TTC549 (cell line): ENCODE measurements around the gene PTH2R.
"Not testable (repeated sequence)": the region's sequence is repeated elsewhere in the genome, so short reads cannot be mapped to it uniquely, and the experiment has no call there.

Source experiments
- FAIRE-seq: peaks from 2 replicates; lab custom pipeline; 2012; peaks lifted over from hg19 to GRCh38; lab: Jason Lieb, UNC

PTH2R gene

GRCh38 chr2:208392300-208392699 is 14.3 kb upstream of the PTH2R start:
- FAIRE-seq, result no peak

DNA sequence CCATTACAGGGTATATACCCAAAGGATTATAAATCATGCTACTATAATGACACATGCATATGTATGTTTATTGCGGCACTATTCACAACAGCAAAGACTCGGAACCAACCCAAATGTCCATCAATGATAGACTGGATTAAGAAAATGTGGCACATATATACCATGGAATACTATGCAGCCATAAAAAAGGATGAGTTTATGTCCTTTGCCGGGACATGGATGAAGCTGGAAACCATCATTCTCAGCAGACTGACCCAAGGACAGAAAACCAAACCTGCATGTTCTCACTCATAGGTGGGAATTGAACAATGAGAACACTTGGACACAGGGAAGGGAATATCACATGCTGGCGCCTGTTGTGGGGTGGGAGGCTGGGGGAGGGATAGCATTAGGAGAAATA is 9.8 kb upstream of the PTH2R start:
- FAIRE-seq, result not testable (repeated sequence)

DNA sequence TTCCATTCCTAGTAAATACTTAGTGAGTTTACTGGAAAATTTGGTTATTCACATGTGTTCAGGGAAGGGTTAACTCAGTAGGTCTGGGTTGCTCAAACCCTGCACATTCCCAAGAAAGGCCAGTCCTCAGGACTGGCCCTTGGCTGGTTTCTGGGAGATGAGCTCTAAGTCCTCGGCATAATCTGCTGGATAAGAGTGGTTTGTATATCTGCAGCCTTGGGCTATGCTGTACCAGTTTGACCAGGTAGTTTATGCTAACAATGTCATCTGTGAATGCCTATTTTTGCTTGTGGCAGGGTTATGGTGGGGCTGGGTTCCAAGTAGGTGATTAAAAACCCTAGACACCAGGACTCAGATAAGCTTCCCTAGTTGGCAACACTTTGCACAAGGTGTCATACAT is 7.4 kb upstream of the PTH2R start:
- no peak for FAIRE-seq

- FAIRE-seq, result no peak
Observed at GRCh38 chr2:208407667-208408066, 1.1 kb downstream of the PTH2R start.

DNA sequence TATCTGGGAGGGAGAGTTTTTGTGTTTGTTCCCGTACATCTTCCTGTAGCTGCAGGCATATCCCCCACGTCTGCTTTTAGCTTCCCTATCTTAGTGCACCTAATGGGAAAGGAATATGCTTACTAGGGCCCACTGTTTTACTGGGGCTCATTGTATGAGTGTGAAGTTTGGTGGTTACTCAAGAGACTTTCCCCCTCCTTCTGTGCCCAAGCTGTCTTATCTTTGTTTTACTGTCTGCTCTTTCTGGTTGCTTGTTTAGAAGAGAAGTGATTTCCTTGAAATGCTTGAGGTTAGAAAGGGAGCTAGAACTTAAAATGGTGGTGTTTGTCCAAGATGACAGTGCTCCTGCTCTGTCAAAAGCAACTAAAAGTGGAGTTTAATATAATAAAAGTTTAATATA is 7.3 kb downstream of the PTH2R start:
- FAIRE-seq, result no peak

DNA sequence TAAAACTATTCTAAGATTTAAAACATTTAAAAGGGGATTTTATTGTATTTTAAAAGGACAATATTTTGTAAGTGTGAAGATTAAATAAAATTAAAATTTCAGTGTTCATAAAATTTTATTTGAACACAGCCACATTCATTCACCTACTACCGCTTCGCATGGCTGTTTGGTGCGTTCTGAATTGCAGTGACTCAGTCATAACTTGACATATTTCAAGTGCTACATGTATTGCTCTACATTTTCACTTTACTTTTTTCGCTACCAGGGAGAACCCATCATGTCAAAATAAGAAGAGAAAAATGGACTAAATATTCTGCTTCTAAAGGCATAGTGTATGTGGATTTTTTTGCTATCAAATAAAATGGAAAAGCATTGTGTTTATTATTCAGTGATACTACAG is 8.7 kb downstream of the PTH2R start:
- FAIRE-seq, result no peak

DNA sequence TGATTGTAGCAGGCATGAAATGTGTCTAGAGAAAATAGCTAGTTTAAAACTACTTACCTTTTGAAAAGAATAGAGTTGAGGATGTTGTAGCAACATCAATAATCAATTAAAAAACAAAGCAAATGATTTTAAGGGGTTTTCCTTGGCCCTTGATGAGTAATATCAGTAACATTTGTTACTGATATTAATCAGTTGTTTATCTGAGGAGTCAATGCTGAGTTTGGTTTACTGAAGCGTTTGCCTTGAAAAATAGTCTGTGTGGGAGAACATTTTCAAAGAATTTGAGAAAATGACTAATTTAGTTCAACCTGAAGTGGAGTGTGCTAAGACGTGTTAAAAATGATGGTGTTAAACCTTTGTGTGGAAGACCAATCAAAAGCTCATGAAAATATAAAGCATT is 9.3 kb downstream of the PTH2R start:
- no peak for FAIRE-seq

DNA sequence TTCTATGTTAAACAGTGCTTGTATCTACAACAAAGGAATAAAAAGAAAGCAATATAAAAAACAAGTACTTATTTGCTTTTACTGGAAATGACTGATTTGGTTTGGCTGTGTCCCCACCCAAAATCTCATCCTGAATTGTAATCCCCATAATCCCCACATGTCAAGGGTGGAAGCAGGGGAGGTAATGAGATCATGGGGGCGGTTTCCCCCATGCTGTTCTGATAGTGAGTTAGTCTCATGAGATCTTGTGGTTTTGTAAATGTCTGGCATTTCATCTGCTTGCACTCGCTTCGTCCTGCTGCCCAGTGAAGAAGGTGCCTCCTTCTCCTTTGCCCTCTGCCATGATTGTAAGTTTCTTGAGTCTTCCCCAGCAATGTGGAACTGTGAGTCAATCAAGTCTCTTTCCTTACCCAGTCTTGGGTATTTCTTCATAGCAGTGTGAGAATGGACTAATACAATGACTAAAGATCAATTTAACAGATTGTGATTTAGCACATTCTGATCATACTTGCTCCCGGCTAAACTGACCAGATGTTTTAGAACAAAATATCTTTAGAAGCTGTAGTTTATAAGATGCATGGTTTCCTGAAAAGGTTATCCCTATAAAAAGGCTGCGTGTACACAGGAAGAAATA is 19.9 kb downstream of the PTH2R start:
- FAIRE-seq, result no peak

- no peak for FAIRE-seq
Observed at GRCh38 chr2:208437755-208438154, 31.2 kb downstream of the PTH2R start.

DNA sequence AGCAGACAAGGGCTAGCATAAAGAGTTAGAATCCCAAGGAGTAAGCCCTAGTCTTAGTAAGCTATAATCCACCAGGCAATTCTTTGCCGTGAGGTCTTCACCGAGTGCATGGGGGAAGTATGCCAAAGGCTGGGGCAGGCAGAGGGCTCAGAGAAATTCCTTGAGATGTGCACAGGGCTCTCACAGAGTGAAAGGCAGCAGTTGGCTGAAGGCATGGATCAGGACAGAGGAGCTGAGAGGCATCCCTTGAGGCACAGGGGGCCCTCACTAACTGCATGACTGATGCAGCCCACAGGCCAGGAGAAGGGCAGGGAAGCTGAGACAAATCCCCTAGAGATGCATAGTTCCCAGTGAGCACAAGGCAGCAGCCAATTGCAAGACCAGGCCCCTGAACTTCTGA is 34.1 kb downstream of the PTH2R start:
- FAIRE-seq, result no peak

- no peak for FAIRE-seq
Observed at GRCh38 chr2:208441951-208442350, 35.4 kb downstream of the PTH2R start.

- FAIRE-seq, result not testable (repeated sequence)
Observed at GRCh38 chr2:208447447-208447846, 40.9 kb downstream of the PTH2R start.

- FAIRE-seq, result no peak
Observed at GRCh38 chr2:208451061-208451460, 44.5 kb downstream of the PTH2R start.

DNA sequence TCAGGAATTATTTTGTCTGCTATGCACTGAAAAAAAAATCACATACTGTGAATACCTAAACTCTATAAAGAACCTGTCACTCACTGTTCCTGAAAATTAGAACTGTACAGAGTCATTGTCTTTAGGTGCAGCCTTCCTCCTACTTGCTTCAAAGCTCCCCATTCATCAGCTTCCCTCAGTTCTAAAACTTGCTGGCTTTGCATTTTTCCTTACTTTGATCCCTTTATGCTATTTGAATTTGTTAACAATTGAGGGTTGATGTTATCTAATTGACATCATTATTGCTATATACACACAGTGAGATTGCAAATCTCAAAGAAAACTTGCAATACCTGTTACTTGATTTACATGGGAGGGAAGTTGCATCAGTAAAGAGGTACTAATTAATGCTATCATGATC is 48.3 kb downstream of the PTH2R start:
- no peak for FAIRE-seq

GRCh38 chr2:208463721-208464120 is 57.1 kb downstream of the PTH2R start:
- FAIRE-seq, result no peak

DNA sequence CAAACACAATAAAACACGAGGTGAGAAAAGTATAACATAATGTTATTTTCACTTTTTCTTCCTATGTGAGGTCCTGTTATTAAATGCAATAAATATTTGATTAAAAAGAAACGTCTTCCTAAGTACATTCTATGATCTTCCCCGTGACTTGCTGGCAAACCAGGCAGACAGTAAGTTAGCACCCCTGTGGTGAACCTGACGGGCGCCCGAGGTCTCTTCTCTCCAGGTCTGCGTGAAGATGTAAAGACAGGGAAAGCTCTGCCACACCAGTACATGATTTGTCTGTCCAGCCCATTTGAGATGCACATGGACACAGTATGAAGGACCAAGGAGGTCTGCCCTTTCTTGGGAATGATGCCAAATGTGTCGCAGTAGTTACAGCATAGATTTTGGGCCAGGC is 57.6 kb downstream of the PTH2R start:
- FAIRE-seq, result no peak

DNA sequence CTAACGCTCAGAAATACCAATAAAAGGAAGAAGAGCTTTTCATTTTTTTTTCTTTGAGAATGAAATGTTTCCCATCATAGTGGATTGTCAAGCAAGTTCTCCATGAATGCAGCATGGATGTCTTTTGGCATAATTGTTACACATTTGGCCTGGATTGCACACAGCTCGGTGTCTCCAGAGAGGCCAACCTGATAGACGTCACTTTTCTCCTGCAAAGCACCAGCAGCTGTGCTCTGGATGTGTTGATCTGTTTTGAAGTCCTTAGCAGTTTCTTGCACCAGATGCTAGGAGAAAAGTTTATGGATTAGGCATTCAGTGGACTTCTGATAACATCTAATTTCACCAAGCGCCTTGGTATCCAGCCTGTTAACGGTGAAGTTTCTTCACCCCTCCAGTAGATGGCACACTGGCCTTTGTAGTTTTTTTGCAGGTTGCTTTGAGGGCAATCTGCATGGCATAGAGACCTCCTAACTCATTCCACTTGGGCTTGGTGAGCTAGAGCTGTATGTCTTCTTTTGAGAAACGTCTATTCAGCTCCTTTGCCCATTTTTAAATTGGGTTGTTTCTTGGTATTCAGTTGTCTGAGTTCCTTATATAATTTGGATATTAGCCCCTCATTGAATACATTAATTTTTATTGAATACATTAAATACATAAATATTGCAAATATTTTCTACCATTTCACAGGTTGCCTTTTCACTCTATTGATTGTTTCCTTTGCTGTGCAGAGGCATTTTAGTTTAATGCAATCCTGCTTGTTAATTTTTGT is 59.7 kb downstream of the PTH2R start:
- peak; percentile 22 for FAIRE-seq

DNA sequence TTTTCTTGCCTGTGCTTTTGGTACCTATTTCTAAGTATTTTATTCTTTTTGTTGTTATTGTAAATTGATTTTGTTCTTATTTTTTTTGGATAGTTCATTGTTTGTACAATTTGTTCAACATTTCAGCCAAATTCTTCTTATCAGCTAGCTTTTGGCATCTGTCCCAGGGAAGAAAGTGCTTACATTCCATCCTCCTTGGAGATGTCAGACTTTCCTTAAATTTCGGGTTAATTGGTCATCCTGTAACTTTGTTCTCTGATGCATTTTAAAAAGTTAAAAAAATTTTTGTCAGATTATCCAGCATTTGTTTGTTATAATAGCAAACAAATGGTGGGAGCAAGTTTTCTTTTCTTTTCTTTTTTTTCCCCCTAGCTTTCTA is 60.3 kb downstream of the PTH2R start:
- no peak for FAIRE-seq

DNA sequence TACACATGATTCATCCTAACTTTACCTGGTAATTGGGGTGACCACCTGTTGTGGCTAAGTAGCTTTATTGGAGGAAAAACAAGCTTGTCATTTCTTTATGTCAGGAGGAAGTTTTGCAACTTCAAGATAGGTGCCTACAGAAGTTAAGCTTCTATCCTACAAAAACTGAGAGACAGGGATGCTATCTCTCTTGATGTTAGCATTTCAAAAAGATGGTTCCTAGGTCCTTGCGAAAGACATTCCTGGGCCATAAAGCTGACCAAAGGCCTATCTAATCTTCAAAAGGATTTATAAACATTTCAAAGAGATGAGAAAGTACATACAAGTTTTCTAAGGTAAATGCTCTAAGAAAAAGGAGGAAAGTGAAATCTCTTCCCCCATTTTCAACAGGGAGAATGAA is 61.0 kb downstream of the PTH2R start:
- no peak for FAIRE-seq

DNA sequence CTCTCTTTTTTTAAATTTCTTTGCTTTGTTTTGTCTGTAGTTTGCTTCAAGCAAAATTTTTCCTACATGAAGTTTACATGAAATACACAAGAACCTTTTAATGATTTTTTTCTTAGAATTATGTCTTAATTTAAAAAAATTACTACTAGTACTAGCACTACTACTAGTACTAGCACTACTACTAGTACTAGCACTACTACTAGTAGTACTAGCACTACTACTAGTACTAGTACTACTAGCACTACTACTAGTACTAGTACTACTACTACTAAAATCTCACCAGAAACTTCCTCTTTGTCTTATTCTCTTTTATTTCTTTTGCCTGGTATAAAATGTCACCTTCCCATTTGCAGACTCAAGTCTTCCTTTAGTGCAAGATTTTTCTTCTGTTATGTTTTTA is 71.1 kb downstream of the PTH2R start:
- no peak for FAIRE-seq

DNA sequence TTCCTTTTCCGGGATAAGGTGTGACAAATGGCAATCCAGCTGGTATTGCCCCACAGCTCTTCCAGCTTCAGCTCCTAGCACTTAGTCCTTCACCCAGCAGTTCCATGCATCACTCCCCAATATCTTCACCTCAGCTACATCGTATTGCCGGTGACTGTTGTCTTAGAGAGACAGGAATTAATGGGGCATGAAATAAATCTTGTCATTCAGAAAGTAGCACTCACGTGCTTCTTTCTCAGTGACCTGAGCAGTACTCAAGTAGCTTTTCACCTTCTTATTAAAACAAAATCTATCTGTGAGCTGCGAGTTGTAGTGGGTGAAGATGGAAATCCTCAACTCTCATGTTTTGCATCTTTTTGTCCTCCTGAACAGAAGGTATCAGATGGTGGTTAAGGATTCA is 72.8 kb downstream of the PTH2R start:
- no peak for FAIRE-seq

DNA sequence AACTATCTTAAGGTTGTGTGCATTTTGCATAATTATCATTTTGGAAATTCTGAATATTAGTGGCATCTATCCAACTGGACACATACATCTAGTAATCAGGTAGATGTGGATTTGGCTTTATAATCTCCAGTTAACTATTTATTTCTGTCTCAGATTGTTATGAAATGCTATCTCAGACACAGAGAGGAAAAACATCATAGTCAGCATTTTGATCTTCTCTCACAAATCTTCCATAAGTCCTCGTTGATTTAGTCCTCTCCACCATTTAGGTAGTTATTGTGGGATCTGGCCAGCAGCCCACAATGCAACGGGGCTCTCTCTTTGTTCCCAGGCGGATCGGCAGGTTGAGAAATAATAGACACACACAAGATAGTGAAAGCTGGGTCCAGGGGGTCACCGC is 75.4 kb downstream of the PTH2R start:
- FAIRE-seq, result not testable (repeated sequence)

GRCh38 chr2:208482453-208483015 is 75.9 kb downstream of the PTH2R start:
- not testable (repeated sequence) for FAIRE-seq

DNA sequence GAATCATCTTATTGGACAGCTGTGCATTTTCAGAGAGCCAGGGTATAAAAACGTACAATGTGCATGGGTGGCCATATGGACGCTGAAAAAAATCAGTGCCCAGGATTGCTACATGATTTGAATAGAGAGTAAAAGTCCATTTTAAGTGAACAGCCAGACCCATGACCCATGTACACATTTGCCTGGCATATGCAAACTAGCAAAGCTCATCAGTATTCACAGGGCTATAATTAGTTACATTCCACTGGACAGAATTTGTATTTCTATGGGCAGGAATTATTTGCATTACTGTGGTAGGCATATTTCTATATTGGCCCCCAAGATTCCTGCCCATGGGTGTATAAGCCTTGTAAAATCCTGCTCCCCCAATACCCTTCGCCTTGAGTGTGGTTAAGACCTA is 78.8 kb downstream of the PTH2R start:
- no peak for FAIRE-seq
